ELR (cell line): ENCODE results near the gene C1QTNF3.

Experiments used
- DNase-seq: peaks from one replicate; pipeline ENCODE4 v3.0.0-alpha.2; 2015; ENCODE audit warnings: low read depth

C1QTNF3 gene

DNA sequence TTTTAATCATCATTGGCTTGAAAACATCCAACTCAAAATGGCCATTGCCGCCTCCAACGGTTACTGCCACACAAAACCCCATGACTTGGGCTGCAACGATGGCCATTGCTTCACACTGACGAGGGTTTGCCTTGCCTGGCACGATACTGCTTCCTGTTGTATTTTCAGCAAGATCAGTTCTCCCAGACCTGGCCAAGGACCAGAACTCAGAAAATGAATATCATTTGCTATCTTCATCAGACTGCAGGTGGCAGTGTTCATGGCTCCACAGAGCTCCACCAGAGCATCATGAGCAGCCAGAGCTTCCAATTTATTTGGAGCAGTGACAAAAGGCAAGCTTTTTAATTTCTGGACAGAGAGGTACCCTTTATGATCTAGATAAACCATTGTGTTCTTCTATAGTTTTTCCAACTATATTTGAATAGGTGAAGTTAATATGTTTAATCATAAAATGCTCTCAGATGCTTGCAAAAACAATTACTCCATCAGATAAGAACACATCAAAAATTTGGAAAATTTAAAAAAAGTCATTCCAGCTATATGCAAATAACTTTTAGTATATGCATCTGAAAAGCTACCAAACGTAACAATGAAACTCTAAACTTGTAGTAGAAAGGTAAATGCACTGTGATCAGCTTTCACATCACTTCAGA, 45.6 kb downstream of the C1QTNF3 start:
- DNase-seq = peak; percentile 83

DNA sequence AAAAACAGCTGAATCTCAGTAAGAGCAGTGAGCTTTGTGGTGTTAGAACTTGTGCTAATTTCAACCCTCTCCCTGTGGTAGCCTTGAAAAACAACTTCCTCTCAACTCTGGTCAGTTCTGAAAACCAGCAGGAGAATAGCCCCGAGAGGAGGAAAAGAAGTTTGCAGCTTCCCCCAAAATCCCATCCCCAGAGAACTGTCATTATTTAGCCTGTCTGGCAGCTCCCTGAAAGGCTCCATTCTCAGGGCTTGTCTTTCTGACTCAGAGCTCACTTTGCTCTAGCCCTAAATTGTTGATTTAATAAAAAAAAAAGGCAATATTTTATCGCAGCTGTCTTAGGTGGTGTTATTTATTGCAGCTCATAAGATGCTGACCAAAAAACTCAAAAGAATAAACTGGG, 47.1 kb downstream of the C1QTNF3 start:
- DNase-seq = no peak

- peak; percentile 63 for DNase-seq
Observed at GRCh38 chr5:33994845-33995244, 48.2 kb downstream of the C1QTNF3 start.

- DNase-seq = no peak
Observed at GRCh38 chr5:33992864-33993263, 50.1 kb downstream of the C1QTNF3 start.

GRCh38 chr5:33985447-33985846, 57.6 kb downstream of the C1QTNF3 start:
- no peak for DNase-seq

DNA sequence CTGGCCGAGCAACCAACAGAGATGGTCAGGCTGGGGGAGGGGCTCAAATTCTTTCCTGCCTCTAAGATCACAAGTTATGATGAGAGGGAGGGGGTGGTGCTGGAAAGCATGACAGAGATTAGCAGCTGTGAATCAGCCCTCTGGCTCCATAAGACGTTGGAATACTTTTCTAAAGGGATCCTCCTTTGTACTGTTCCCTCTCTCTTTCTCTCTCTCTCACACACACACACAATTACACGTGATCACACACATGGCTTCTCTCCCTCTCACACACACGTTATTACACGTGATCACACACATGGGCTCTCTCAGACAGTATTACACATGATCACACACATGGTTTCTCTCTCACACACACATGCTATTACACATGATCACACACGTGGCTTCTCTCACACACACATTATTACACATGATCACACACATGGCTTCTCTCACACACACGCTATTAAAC, 58.3 kb downstream of the C1QTNF3 start, which contains the start of gene SLC45A2:
Gene SLC45A2 (minus strand): TSS at position 23 of the 454 bp plus-strand sequence. CDS start 110 bp downstream, outside the sequence.
- DNase-seq = no peak

DNA sequence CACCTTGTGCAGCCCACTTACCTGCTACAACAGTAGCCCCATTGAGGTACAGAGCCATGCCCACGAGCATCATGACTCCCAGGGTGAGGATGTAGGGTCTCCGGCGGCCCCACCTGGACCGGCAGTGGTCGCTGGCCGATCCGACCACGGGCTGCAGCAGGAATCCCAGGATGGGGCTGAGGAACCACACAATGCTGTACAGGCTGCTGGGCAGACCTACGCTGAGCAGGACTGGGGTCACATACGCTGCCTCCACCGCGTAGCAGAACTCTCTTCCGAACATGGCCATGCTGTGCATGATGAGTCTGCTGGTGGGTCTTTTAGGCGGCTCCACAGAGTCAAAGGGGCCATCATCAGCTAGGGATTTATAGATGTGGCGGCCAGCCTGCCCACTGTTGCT, 58.8 kb downstream of the C1QTNF3 start:
- DNase-seq = no peak

- DNase-seq = no peak
Observed at GRCh38 chr5:33981408-33982162, 61.4 kb downstream of the C1QTNF3 start.

DNA sequence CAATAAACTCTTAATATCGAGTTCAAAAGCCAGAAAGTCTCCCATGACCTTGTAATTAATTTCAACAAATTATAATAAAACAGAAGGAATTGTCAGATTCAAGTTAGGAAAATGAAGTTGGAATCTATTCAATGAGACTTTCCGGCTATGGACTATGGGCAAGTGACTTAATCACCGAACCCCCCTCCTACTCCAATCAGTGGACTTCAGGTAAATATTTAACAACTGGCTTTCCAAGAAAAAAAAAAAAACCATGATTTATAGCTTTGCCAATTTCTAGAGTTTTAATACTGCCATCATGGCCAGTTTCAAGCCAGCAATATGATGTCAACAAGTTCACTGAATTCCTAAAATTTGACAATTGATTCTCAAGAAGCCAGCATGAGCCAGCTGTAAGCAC, 63.0 kb downstream of the C1QTNF3 start:
- DNase-seq = no peak

DNA sequence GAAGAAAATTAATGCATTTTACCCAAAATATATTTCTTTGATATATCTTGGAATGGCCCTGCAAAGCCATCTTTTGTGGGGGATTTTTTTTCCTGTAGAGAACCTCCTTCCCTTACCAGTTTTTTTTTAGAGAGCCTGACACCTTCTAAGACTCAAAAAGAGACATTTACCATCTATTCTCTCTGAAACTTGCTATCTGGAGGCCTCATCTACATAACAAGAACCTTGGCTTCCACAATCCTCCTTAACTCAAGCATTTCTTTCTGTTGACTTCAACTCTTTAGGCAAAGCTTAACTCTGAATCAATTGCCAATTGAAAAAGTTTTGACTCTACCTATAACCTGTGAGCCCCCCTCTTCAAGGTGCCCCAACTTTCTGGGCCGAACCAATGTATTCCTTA, 64.7 kb downstream of the C1QTNF3 start:
- DNase-seq = no peak

GRCh38 chr5:33976307-33976706, 66.7 kb downstream of the C1QTNF3 start:
- no peak for DNase-seq

DNA sequence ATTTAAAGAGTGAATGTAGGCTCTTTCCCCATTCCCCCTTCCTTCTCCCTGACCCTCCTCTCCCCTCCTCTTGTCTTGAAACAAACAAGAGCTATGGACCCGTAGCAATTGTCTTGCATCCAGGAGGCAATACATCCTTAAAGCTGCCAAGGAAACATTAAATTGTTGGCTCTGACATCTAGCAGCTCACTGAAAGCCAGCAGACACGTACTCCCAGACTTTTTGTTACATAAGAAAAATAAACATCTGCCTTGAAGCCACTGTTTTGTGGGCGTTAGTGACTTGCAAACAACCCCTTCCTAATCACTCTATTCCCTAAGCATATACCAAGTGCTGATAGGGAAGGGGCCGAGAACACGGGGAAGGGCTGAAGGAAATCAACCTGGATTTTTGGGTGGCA, 67.2 kb downstream of the C1QTNF3 start:
- no peak for DNase-seq

- no peak for DNase-seq
Observed at GRCh38 chr5:33973271-33973670, 69.7 kb downstream of the C1QTNF3 start.

DNA sequence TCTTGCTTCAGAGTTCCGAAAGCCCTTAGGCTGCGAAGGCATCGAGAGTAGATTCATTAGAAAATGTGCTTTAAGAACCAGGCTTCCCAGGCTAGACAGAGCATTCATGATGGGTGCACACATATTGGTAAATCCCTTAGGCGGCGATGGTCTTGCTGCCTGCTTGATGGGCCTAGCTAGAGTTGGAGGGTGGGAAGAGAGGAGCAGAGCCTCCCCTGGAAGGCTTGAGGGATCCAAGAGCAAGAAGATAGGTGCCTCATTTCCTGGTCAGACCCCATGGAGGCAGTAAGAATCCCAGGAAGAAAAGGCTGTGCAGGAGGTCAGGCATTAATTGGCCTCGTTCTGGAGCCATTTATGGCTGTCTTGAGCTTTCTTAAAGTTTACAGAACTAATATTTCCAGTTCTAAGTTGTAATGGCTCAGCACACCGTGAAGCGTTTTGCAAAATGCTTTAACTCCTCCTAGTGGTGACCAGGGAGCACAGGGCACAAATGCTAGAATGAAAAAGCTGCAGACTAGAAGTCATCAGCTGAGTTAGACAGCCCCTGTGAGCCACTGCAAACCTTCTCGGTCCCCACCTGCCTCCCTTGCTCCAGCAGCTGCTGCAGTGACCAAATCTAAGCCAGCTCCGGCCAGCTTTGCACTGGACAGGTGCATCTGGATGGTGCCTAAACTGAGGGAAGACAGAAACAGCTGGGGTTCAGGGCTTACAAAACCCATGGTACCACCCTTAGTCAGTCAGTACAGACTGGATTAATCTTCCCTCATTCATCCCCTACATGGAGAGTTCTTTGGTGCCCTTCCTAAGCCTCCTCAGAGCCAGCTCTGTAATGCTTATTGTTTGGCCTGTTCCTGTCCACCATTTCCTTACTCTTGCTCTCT, 73.2 kb downstream of the C1QTNF3 start:
- DNase-seq = peak; percentile 77

GRCh38 chr5:33968211-33969005, 74.6 kb downstream of the C1QTNF3 start:
- DNase-seq = no peak
